HT-29 (cell line): Measurements from ENCODE around the gene F12. TPM values are rescaled to one million over a fixed set of nuclear protein-coding genes. Genes with fewer than 3 reads are reported as not detected.
A peak's percentile ranks its signal among the peaks of the same experiment; 100 is the strongest.

Experiments
- DNase-seq: peaks from one replicate; pipeline ENCODE4 v3.0.0-alpha.2; 2015; ENCODE audit warnings: low spot score
- total RNA-seq: library from RNA; depleted of rRNA; stranded (reverse); fragments of >200 nt; shearing (Covaris generic); gene quantifications from 2 replicates; pipeline ENCODE4 v1.2.3, GENCODE V29; 2014; rRNA removed

F12 gene
- 52.9 TPM in 2 replicates for total RNA-seq

GRCh38 chr5:177409043-177409801 lies at the start of gene F12:
Gene F12 (minus strand): TSS chr5:177409564. CDS start chr5:177409527, 37 bp downstream.
- DNase-seq = no peak

DNA sequence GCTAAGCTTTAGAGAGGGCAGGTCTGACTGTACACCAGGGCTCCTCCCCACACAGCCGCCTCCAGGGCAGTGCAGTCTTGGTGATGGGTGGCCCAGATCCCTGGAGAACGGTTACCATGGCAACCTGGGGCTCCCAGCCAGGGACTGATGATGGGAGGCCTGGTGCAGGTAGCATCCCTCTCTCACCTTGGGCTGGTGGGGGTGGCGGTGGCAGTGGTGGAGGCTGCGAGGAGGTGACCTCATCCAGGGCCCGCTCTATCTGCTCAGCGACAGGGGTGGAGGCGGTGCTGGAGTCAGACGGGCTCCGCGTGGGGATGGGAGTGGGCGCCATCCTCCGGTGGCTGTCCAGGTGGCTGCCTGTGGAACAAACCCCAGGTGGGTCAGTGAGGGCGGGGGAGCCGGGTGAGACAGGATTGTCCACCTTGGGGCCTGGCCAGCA lies 49.6 kb upstream of the F12 start:
- DNase-seq = no peak

DNA sequence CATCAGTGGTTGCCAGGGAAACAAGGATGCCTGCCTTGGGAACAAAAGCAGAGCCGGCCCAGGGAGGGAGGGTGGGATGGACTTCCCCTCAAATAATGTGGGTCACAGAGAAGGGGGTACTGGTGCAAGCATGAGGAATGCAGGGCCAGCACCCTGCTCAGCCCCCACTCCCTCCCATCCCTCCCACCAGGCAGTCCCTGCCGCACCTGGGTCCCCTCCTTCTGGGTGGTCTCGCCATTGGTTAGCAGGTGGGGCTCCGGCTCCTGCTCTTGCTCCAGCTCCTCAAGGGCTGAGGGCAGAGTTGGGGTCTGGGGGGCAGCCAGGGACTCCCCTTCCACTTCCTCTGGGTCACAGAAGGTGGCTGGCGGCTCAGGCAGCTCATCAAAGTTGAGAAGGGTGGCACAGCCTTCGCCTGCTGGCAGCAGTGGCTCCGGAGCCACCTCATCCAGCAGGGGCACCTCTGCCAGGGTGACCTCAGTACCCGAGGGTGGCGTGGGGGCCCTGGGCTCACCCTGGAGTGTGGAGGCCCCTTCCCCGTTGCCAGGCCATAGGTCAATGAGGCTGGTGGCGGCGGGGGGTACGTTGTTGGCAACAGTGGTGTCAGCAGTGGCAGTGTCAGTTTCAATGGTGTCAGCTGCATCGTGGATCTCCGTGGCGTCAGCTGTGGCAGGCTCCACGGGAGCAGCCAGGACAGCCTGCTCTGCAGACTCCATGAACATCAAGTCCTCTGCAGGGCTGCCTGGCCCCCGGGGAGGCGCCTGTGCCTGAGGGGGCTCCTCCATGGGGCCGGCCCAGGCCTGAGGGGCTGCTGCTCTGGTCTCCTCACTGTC lies 48.7 kb upstream of the F12 start:
- DNase-seq = no peak

GRCh38 chr5:177456976-177457851 lies 47.9 kb upstream of the F12 start:
- peak; percentile 95 for DNase-seq

DNA sequence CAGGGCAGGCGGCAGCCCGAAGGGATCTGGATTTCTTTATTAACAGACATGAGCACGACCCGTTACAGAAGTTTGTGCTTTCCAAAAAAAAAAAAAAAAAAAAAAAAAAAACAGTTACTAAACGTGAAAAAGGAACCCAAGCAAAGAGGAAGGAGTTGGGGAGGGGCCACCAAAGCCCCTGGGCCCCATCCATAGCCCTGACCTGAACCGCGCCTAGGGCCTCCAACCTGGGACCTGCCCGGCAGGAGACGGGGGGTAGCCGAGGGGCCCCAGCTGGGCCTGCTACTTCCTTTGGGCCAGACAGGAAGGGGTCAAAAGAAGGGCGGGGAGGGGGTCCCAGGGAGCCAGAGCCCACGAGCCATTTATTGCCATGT lies 47.2 kb upstream of the F12 start:
- no peak for DNase-seq

GRCh38 chr5:177455661-177456590 lies 46.6 kb upstream of the F12 start:
- DNase-seq = peak; percentile 94

DNA sequence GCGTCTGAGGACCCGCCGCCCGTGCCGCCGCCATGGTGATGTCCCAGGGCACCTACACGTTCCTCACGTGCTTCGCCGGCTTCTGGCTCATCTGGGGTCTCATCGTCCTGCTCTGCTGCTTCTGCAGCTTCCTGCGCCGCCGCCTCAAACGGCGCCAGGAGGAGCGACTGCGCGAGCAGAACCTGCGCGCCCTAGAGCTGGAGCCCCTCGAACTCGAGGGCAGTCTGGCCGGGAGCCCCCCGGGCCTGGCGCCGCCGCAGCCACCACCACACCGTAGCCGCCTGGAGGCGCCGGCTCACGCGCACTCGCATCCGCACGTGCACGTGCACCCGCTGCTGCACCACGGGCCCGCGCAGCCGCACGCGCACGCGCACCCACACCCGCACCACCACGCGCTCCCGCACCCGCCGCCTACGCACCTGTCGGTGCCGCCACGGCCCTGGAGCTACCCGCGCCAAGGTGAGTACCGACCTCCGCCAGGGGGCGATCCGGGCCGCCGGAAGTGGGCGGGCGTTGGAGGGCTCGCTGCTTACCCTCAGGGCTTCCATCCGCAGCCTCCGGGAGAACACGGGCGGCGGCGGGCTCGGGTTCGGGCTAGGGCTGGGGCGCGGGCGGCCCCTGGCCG lies 45.8 kb upstream of the F12 start:
- peak; percentile 88 for DNase-seq

GRCh38 chr5:177454397-177455035 lies 45.2 kb upstream of the F12 start:
- peak; percentile 94 for DNase-seq

- peak; percentile 49 for DNase-seq
These were observed 44.6 kb upstream of the F12 start for GRCh38 chr5:177453852-177454396.

DNA sequence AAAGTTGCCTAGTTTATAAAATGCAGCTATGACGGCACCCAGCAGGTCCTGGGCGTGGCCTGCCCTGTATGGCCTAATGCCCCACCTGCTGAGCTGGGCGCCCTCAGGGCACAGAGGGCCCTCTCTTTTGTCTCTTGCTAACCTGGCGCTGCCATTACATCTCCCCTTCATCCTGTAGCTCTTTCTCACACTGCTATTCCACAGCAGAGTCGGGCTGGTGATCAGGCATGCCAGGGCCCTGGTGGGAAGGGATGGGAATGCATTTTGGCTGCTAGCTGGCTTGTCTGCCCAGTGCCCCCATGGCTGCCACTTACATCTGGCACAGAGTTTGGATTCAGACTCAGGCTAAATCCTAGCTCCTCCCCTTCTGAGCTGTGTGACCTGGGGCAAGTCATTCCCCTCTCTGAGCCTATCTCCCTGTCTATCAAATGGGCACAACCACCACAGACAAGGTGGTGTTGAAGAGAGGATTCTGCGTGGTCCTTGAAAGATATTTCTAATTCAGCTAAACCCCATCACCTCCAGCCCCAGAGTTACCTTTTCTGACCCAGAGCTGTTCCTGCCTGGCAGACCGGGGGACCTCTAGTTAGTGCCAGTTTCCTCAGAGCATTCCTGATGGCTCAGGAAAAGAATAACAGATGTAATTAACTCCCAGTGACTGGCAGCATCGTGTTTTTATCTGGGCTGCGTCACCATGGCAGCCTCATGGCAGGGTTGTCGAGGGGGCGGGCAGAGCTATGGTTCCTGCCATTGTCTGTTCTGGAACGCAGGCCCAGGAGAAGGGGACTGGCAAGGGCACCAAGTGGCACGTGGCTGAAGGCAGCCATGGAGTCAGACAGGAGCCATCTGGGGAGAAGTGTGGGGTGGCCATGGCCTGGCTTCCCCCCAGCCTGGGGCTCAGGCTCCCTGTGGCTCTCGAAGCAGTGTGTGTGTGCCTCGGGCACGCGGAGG lies 43.6 kb upstream of the F12 start:
- DNase-seq = no peak

GRCh38 chr5:177450667-177451424 lies 41.5 kb upstream of the F12 start:
- DNase-seq = no peak

GRCh38 chr5:177449140-177450061 lies 40.0 kb upstream of the F12 start:
- DNase-seq = no peak

GRCh38 chr5:177448244-177448950 lies 39.0 kb upstream of the F12 start:
- DNase-seq = no peak

GRCh38 chr5:177447611-177448243 lies 38.4 kb upstream of the F12 start:
- DNase-seq = peak; percentile 82

- peak; percentile 79 for DNase-seq
These were observed 37.8 kb upstream of the F12 start for GRCh38 chr5:177447066-177447610.
